PC-3 (cell line): ENCODE measurements around the gene DGLUCY. TPM values are rescaled to one million over a fixed set of nuclear protein-coding genes. Genes with fewer than 3 reads are reported as not detected.
"Not testable (repeated sequence)": the region's sequence is repeated elsewhere in the genome, so short reads cannot be mapped to it uniquely, and the experiment has no call there.

Experiments
- ATAC-seq: fragments of 200-7000 bp; cut with Tn5 transposase; 2 replicates; pipeline ENCODE4 v1.9.1; 2020; ENCODE audit warnings: mild to moderate bottlenecking, moderate library complexity
- BruUV-seq: library from RNA; stranded (reverse); fragments of 400-500 nt; replicated peaks from 2 replicates; lab custom pipeline; 2021; lab: Mats Ljungman, UMichigan
- CTCF ChIA-PET: fragments of 300-600 bp; sonication (Branson Sonifier 250); formaldehyde crosslinking; loops from one replicate; lab custom pipeline; 2022; ENCODE audit warnings: antibody characterized with exemption; lab: Charles Lee
- POLR2A ChIA-PET: fragments of 300-600 bp; sonication (Branson Sonifier 250); formaldehyde crosslinking; loops from one replicate; lab custom pipeline; 2022; ENCODE audit warnings: antibody characterized with exemption; ENCODE audit not compliant: unreplicated experiment; lab: Charles Lee
- DNase-seq: peaks from one replicate; pipeline ENCODE4 v3.0.0-alpha.2; 2015
- H2AFZ ChIP-seq: fragments of 300-600 bp; sonication (generic); 2 replicates; pipeline ENCODE4 v1.6.0; 2016; ENCODE audit warnings: antibody characterized with exemption, low read length
- H3F3A ChIP-seq: fragments of 300-600 bp; sonication (generic); one replicate; pipeline ENCODE4 v1.6.0; 2017; ENCODE audit warnings: antibody characterized with exemption, low read length, control low read depth, mild to moderate bottlenecking; ENCODE audit not compliant: unreplicated experiment
- H3K27ac ChIP-seq: fragments of 300-600 bp; sonication (generic); 2 replicates; pipeline ENCODE4 v1.5.1; 2016; ENCODE audit warnings: mild to moderate bottlenecking, low read length
- H3K27me3 ChIP-seq: fragments of 300-600 bp; sonication (generic); 2 replicates; pipeline ENCODE4 v1.6.1; 2016; ENCODE audit warnings: low read length, mixed read lengths
- H3K36me3 ChIP-seq: fragments of 300-600 bp; sonication (generic); 2 replicates; pipeline ENCODE4 v1.6.1; 2016; ENCODE audit warnings: low read depth, mixed run types, low read length, mixed read lengths
- H3K4me1 ChIP-seq: fragments of 300-600 bp; sonication (generic); 2 replicates; pipeline ENCODE4 v1.5.1; 2016; ENCODE audit warnings: low read length; ENCODE audit not compliant: insufficient read depth
- H3K4me2 ChIP-seq: fragments of 300-600 bp; sonication (generic); 2 replicates; pipeline ENCODE4 v1.6.0; 2016; ENCODE audit warnings: low read length
- H3K4me3 ChIP-seq: fragments of 300-600 bp; sonication (generic); 2 replicates; pipeline ENCODE4 v1.5.1; 2016; ENCODE audit warnings: mild to moderate bottlenecking, low read length, mixed read lengths
- H3K79me2 ChIP-seq: fragments of 300-600 bp; sonication (generic); 2 replicates; pipeline ENCODE4 v1.6.1; 2017; ENCODE audit warnings: low read length, mixed read lengths
- H3K9ac ChIP-seq: fragments of 300-600 bp; sonication (generic); 2 replicates; pipeline ENCODE4 v1.6.0; 2016; ENCODE audit warnings: mild to moderate bottlenecking, low read length
- H3K9me2 ChIP-seq: fragments of 300-600 bp; sonication (generic); replicated peaks from 2 replicates; pipeline ENCODE4 v1.6.1; 2016; ENCODE audit warnings: mixed run types, low read length, mixed read lengths
- H3K9me3 ChIP-seq: fragments of 300-600 bp; sonication (generic); 2 replicates; pipeline ENCODE4 v1.6.1; 2016; ENCODE audit warnings: low read length, mixed read lengths
- H4K20me1 ChIP-seq: fragments of 300-600 bp; sonication (generic); 2 replicates; pipeline ENCODE4 v1.6.1; 2016; ENCODE audit warnings: low read length, mixed read lengths
- CTCF ChIP-seq: fragments of 300-600 bp; sonication (generic); conservative IDR thresholded peaks from 2 replicates; pipeline ENCODE4 v1.5.1; 2017; ENCODE audit warnings: antibody characterized with exemption, low read depth, mild to moderate bottlenecking, low read length
- EZH2 ChIP-seq: fragments of 300-600 bp; sonication (generic); IDR thresholded peaks from one replicate; pipeline ENCODE4 v1.6.1; 2017; ENCODE audit warnings: antibody characterized with exemption, mild to moderate bottlenecking, low read length; ENCODE audit not compliant: unreplicated experiment
- EZH2phosphoT487 ChIP-seq: fragments of 300-600 bp; sonication (generic); IDR thresholded peaks from 2 replicates; pipeline ENCODE4 v1.6.1; 2018; ENCODE audit warnings: mild to moderate bottlenecking, antibody characterized with exemption, low read length, borderline replicate concordance
- intact Hi-C: fragments of 100-400 bp; cut with micrococcal nuclease; formaldehyde crosslinking; loops from 2 replicates; pipeline ENCODE4 v1.9.0; 2023
- total RNA-seq: library from RNA; depleted of rRNA; stranded (reverse); fragments of >200 nt; gene quantifications from 2 replicates; pipeline ENCODE4 v1.2.3, GENCODE V29; 2014

The DGLUCY gene
- total RNA-seq, 1 experiment from 2014 or later, result 0.84 TPM

DNA sequence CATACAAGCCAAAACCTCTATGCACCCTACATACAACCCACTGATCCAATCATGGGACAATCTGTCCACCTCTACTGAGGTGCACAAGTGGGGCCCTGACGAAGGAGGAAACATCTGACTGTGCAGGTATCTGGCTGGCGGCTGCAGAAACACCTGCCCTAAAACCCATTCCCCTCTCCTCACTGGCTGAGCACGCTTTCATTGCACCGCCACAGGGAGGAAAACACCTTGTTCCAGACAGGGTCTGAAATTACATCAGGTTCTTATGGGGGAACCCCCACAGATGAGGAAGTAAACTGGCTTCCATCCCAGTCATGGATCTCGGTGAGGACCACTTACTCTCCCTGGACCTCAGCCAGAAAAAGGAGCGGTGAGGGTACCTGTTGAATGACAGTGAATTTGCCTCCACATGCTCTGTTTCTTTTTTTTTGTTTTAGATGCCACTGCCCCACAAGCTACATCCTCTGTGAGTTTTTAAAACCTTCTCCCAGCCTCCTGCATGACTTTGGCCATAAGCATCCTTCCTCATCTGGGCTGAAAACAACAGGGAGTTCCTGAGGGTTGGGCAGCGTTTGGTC is 23.8 kb upstream of the DGLUCY start:
- H3K4me3 ChIP-seq, result no peak overlapping the region
- no peak overlapping the region for H3K27ac ChIP-seq
- no peak for DNase-seq
- H3K79me2 ChIP-seq, result no peaks in the 10 kb centered on the region
- no TSS peak for BruUV-seq
- H3K4me1 ChIP-seq, result no peaks in the 10 kb centered on the region
- no peak overlapping the region for H3K4me2 ChIP-seq
- H3K27me3 ChIP-seq, result peaks cover 3% of the 10 kb centered on the region; the same call in 1 of the 2 replicates
- no peak for ATAC-seq
- H4K20me1 ChIP-seq, result no peaks in the 10 kb centered on the region
- CTCF ChIA-PET, result no interaction called here
- H3K36me3 ChIP-seq, result no peaks in the 10 kb centered on the region
- H2AFZ ChIP-seq, result no peak overlapping the region
- H3F3A ChIP-seq, result no peaks in the 10 kb centered on the region
- intact Hi-C loops, result no loop called here
- no peak for TF ChIP-seq EZH2
- TF ChIP-seq CTCF, result no peak
- TF ChIP-seq EZH2phosphoT487, result no peak
- no peaks in the 10 kb centered on the region for H3K9me3 ChIP-seq
- H3K9ac ChIP-seq, result no peak overlapping the region
- POLR2A ChIA-PET, result no interaction called here
- H3K9me2 ChIP-seq, result no peaks in the 10 kb centered on the region

DNA sequence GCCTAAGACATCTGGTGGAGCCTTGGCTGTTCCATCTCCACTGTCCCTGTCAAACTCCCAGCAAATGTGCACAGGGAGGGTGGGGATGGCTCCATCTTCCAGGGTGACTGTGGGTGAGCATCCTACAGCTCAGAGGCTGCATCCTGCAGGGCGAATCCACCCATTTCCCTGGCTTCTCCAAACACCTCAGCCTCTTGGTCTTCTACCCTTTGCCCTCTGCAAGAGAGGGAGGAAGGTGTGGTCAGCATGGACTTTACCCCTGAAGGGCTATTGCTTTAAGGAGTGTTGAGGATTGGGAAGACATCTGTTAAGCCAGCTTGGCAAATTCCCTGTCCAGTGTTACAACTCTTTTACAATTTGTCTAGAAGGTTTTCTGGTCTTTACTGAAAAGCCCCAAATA is 23.1 kb upstream of the DGLUCY start:
- intact Hi-C loops, result no loop called here
- Histone ChIP-seq H3K27ac (no peak overlapping the region), H3K4me2 (no peak overlapping the region), H3K9me3 (no peaks in the 10 kb centered on the region), H3F3A (no peaks in the 10 kb centered on the region), H4K20me1 (no peaks in the 10 kb centered on the region), H3K79me2 (no peaks in the 10 kb centered on the region), H3K27me3 (peaks cover 3% of the 10 kb centered on the region; the same call in 1 of the 2 replicates), H3K9ac (no peak overlapping the region), H3K4me1 (no peaks in the 10 kb centered on the region), H3K9me2 (no peaks in the 10 kb centered on the region), H2AFZ (no peak overlapping the region), H3K36me3 (no peaks in the 10 kb centered on the region), H3K4me3 (no peak overlapping the region)
- ChIA-PET CTCF (no interaction called here), POLR2A (no interaction called here)
- BruUV-seq, result no TSS peak
- no peak for ATAC-seq
- DNase-seq, result no peak
- TF ChIP-seq EZH2, result no peak
- TF ChIP-seq EZH2phosphoT487, result no peak
- no peak for TF ChIP-seq CTCF

DNA sequence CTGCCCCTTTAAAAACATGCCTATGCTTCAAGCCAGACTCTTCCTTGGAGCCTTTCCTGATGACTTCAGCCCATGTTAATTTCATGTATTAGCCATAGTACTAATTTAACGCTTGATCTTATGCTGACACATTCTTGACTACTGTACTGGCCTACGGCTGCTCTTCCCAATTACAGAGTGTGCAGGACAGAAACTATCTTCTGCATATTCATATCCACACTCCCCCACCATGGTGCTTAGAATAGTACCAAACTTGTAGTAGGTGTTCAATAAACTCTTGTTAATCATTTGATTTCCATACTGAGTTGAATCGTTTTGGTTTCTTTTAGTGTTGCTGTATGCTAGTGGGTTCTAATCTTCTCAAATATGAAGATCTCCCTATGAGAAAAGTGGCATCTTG is 21.8 kb upstream of the DGLUCY start:
- H3K36me3 ChIP-seq, result no peaks in the 10 kb centered on the region
- H3F3A ChIP-seq, result no peaks in the 10 kb centered on the region
- peaks cover 3% of the 10 kb centered on the region; the same call in 1 of the 2 replicates for H3K27me3 ChIP-seq
- BruUV-seq, result no TSS peak
- TF ChIP-seq EZH2phosphoT487, result no peak
- no peak for TF ChIP-seq CTCF
- TF ChIP-seq EZH2, result no peak
- no peaks in the 10 kb centered on the region for H3K9me3 ChIP-seq
- H3K79me2 ChIP-seq, result no peaks in the 10 kb centered on the region
- no peaks in the 10 kb centered on the region for H3K9me2 ChIP-seq
- ATAC-seq (no peak), DNase-seq (no peak)
- H3K9ac ChIP-seq, result no peak overlapping the region
- ChIA-PET POLR2A (no interaction called here), CTCF (no interaction called here)
- no peaks in the 10 kb centered on the region for H4K20me1 ChIP-seq
- H3K27ac ChIP-seq, result no peak overlapping the region
- intact Hi-C loops, result no loop called here
- no peaks in the 10 kb centered on the region for H3K4me1 ChIP-seq
- no peak overlapping the region for H3K4me2 ChIP-seq
- H2AFZ ChIP-seq, result no peak overlapping the region
- no peak overlapping the region for H3K4me3 ChIP-seq

DNA sequence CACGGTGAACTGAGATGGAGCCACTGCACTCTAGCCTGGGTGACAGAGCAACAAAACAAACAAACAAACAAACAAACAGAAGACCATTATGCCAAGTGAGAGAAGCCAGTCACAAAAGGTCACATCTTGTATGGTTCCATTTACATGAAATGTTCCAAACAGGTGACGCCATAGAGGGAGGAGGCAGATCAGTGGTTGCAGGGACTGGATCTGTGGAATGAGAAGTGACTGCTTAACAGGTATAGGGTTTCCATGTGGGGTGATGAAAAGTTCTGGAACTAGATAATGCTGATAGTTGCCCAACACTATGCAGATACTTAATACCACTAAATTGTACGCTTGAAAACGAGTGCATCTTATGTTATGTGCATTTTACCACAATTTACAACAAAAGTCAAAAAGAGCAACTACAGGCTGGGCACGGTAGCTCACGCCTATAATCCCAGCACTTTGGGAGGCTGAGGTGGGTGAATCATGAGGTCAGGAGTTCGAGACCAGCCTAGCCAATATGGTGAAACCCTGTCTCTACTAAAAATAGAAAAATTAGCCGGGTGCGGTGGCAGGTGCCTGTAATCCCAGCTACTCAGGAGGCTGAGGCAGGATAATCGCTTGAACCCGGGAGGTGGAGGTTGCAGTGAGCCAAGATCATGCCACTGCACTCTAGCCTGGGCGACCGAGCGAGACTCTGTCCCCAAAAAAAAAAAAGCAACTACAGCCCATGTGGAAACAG is 20.0 kb upstream of the DGLUCY start:
- H3K27me3 ChIP-seq, CTCF ChIA-PET, H3K36me3 ChIP-seq, H3F3A ChIP-seq, intact Hi-C loops, POLR2A ChIA-PET, H4K20me1 ChIP-seq, H3K9ac ChIP-seq, H3K9me3 ChIP-seq, H3K9me2 ChIP-seq, H3K27ac ChIP-seq, H2AFZ ChIP-seq, ATAC-seq, BruUV-seq, H3K4me1 ChIP-seq, H3K4me3 ChIP-seq, H3K79me2 ChIP-seq, DNase-seq, H3K4me2 ChIP-seq: not testable (repeated sequence)
